Activated naive CD8-positive, alpha-beta T cell treated with anti-CD3 and anti-CD28 coated beads, Interleukin-2, amount 50 U/mL, for 24 hours (primary cell): ENCODE data around the gene METTL17.
"Not testable (repeated sequence)": the region's sequence is repeated elsewhere in the genome, so short reads cannot be mapped to it uniquely, and the experiment has no call there.

Experiments
- ATAC-seq: fragments of 150-1000 bp; cut with Tn5 transposase; one replicate; pipeline ENCODE4 v1.10.0; 2021
- DNase-seq: peaks from one replicate; pipeline ENCODE4 v3.0.0; 2021
- H3K27ac Mint-ChIP-seq: one replicate; pipeline ENCODE4 v1.8.0; 2021; ENCODE audit warnings: mild to moderate bottlenecking, mixed read lengths
- H3K27me3 Mint-ChIP-seq: one replicate; pipeline ENCODE4 v1.8.0; 2021; ENCODE audit warnings: mixed read lengths
- H3K36me3 Mint-ChIP-seq: one replicate; pipeline ENCODE4 v1.8.0; 2021; ENCODE audit warnings: low read depth, mixed read lengths
- H3K4me1 Mint-ChIP-seq: one replicate; pipeline ENCODE4 v1.8.0; 2021; ENCODE audit warnings: mixed read lengths
- H3K4me3 Mint-ChIP-seq: one replicate; pipeline ENCODE4 v1.8.0; 2021; ENCODE audit warnings: mild to moderate bottlenecking, moderate library complexity, mixed read lengths
- H3K9me3 Mint-ChIP-seq: one replicate; pipeline ENCODE4 v1.8.0; 2021; ENCODE audit warnings: mixed read lengths

METTL17 gene

GRCh38 chr14:20980906-20981305, 8.9 kb upstream of the METTL17 start:
- no peaks in the 10 kb centered on the region for H3K9me3 Mint-ChIP-seq

GRCh38 chr14:20982646-20983369, 7.0 kb upstream of the METTL17 start:
- H3K9me3 Mint-ChIP-seq, result no peaks in the 10 kb centered on the region
- no peak overlapping the region for H3K27ac Mint-ChIP-seq
- no peaks in the 10 kb centered on the region for H3K36me3 Mint-ChIP-seq
- DNase-seq (no peak), ATAC-seq (no peak)
- H3K27me3 Mint-ChIP-seq, result peaks cover 12% of the 10 kb centered on the region
- peaks cover 1% of the 10 kb centered on the region for H3K4me1 Mint-ChIP-seq
- H3K4me3 Mint-ChIP-seq, result no peak overlapping the region

More at GRCh38 chr14:20980906-20981305, 8.9 kb upstream of the METTL17 start:
- Mint-ChIP-seq H3K4me3 (no peak overlapping the region), H3K4me1 (peaks cover 1% of the 10 kb centered on the region), H3K36me3 (no peaks in the 10 kb centered on the region), H3K27ac (no peak overlapping the region), H3K27me3 (peaks cover 12% of the 10 kb centered on the region)
- ATAC-seq (no peak), DNase-seq (no peak)

GRCh38 chr14:20985650-20986049, 4.1 kb upstream of the METTL17 start:
- H3K36me3 Mint-ChIP-seq, DNase-seq, H3K4me3 Mint-ChIP-seq, H3K27ac Mint-ChIP-seq, H3K27me3 Mint-ChIP-seq, H3K9me3 Mint-ChIP-seq, ATAC-seq: not testable (repeated sequence)
- H3K4me1 Mint-ChIP-seq, result peaks cover 11% of the 10 kb centered on the region

GRCh38 chr14:20986811-20987210, 3.0 kb upstream of the METTL17 start:
- ATAC-seq, result no peak
- Mint-ChIP-seq H3K27me3 (peaks cover 2% of the 10 kb centered on the region), H3K27ac (no peak overlapping the region), H3K4me1 (peaks cover 19% of the 10 kb centered on the region), H3K36me3 (peaks cover 9% of the 10 kb centered on the region), H3K9me3 (no peaks in the 10 kb centered on the region), H3K4me3 (no peak overlapping the region)
- DNase-seq, result no peak

GRCh38 chr14:20988717-20989470, 886 bp upstream of the METTL17 start:
- no peak for ATAC-seq
- peak overlapping the region; percentile 93 for H3K4me3 Mint-ChIP-seq
- H3K9me3 Mint-ChIP-seq, result no peaks in the 10 kb centered on the region
- H3K27ac Mint-ChIP-seq, result no peak overlapping the region
- no peak for DNase-seq
- H3K4me1 Mint-ChIP-seq, result peaks cover 22% of the 10 kb centered on the region
- H3K36me3 Mint-ChIP-seq, result peaks cover 25% of the 10 kb centered on the region
- no peaks in the 10 kb centered on the region for H3K27me3 Mint-ChIP-seq

GRCh38 chr14:20989471-20989786, 351 bp upstream of the METTL17 start:
- ATAC-seq (no peak), DNase-seq (no peak)
- no peaks in the 10 kb centered on the region for H3K27me3 Mint-ChIP-seq
- H3K27ac Mint-ChIP-seq, result peak overlapping the region; percentile 92
- H3K4me3 Mint-ChIP-seq, result peak overlapping the region; percentile 93
- H3K9me3 Mint-ChIP-seq, result no peaks in the 10 kb centered on the region
- peaks cover 28% of the 10 kb centered on the region for H3K36me3 Mint-ChIP-seq
- peaks cover 22% of the 10 kb centered on the region for H3K4me1 Mint-ChIP-seq

- ATAC-seq, result no peak
- H3K27ac Mint-ChIP-seq, result no peak overlapping the region
- peaks cover 45% of the 10 kb centered on the region for H3K36me3 Mint-ChIP-seq
- H3K4me1 Mint-ChIP-seq, result peaks cover 7% of the 10 kb centered on the region
- H3K4me3 Mint-ChIP-seq, result no peak overlapping the region
- H3K27me3 Mint-ChIP-seq, result no peaks in the 10 kb centered on the region
- DNase-seq, result no peak
- no peaks in the 10 kb centered on the region for H3K9me3 Mint-ChIP-seq
These were observed 6.7 kb downstream of the METTL17 start for GRCh38 chr14:20996521-20996920.

GRCh38 chr14:20997115-20997514, 7.3 kb downstream of the METTL17 start:
- H3K4me3 Mint-ChIP-seq, result no peak overlapping the region
- no peak overlapping the region for H3K27ac Mint-ChIP-seq
- DNase-seq (no peak), ATAC-seq (no peak)
- no peaks in the 10 kb centered on the region for H3K9me3 Mint-ChIP-seq
- H3K36me3 Mint-ChIP-seq, result peaks cover 40% of the 10 kb centered on the region
- peaks cover under 1% of the 10 kb centered on the region for H3K4me1 Mint-ChIP-seq
- H3K27me3 Mint-ChIP-seq, result no peaks in the 10 kb centered on the region

GRCh38 chr14:20997564-20997963, 7.8 kb downstream of the METTL17 start:
- Mint-ChIP-seq H3K9me3 (no peaks in the 10 kb centered on the region), H3K27me3 (no peaks in the 10 kb centered on the region), H3K4me1 (no peaks in the 10 kb centered on the region), H3K27ac (no peak overlapping the region), H3K36me3 (peaks cover 37% of the 10 kb centered on the region), H3K4me3 (no peak overlapping the region)
- DNase-seq, result no peak
- ATAC-seq, result no peak

- no peak overlapping the region for H3K27ac Mint-ChIP-seq
These were observed 8.4 kb downstream of the METTL17 start for GRCh38 chr14:20998139-20998538.

GRCh38 chr14:20998674-20999366, 9.0 kb downstream of the METTL17 start, which contains the start of gene SLC39A2:
Gene SLC39A2, plus strand, starts transcription at chr14:20999293. Its CDS starts 154 bp downstream, at chr14:20999447.
- no peaks in the 10 kb centered on the region for H3K27me3 Mint-ChIP-seq
- H3K36me3 Mint-ChIP-seq, result peaks cover 28% of the 10 kb centered on the region
- H3K4me3 Mint-ChIP-seq, result no peak within 1 kb of the TSS
- H3K4me1 Mint-ChIP-seq, result no peaks in the 10 kb centered on the region
- ATAC-seq (no peak), DNase-seq (no peak)
- no peaks in the 10 kb centered on the region for H3K9me3 Mint-ChIP-seq
- no peak within 1 kb of the TSS for H3K27ac Mint-ChIP-seq

More at GRCh38 chr14:20998139-20998538, 8.4 kb downstream of the METTL17 start:
- Mint-ChIP-seq H3K27me3 (no peaks in the 10 kb centered on the region), H3K9me3 (no peaks in the 10 kb centered on the region), H3K4me3 (no peak overlapping the region), H3K4me1 (no peaks in the 10 kb centered on the region), H3K36me3 (peaks cover 33% of the 10 kb centered on the region)
- DNase-seq (no peak), ATAC-seq (no peak)

GRCh38 chr14:20999591-20999990, 9.8 kb downstream of the METTL17 start:
- no peaks in the 10 kb centered on the region for H3K27me3 Mint-ChIP-seq
- DNase-seq, result no peak
- peaks cover 22% of the 10 kb centered on the region for H3K36me3 Mint-ChIP-seq
- ATAC-seq, result no peak
- no peak overlapping the region for H3K4me3 Mint-ChIP-seq
- no peaks in the 10 kb centered on the region for H3K9me3 Mint-ChIP-seq
- no peaks in the 10 kb centered on the region for H3K4me1 Mint-ChIP-seq
- H3K27ac Mint-ChIP-seq, result no peak overlapping the region

- ATAC-seq, result no peak
- Mint-ChIP-seq H3K4me3 (no peak overlapping the region), H3K27me3 (no peaks in the 10 kb centered on the region), H3K27ac (no peak overlapping the region), H3K36me3 (peaks cover 9% of the 10 kb centered on the region), H3K4me1 (no peaks in the 10 kb centered on the region), H3K9me3 (no peaks in the 10 kb centered on the region)
- DNase-seq, result no peak
These were observed 11.4 kb downstream of the METTL17 start for GRCh38 chr14:21001218-21001617.

GRCh38 chr14:21003788-21004346, 14.1 kb downstream of the METTL17 start:
- Mint-ChIP-seq H3K9me3 (no peaks in the 10 kb centered on the region), H3K4me1 (no peaks in the 10 kb centered on the region), H3K27ac (no peak overlapping the region), H3K36me3 (no peaks in the 10 kb centered on the region), H3K4me3 (no peak overlapping the region), H3K27me3 (no peaks in the 10 kb centered on the region)
- no peak for ATAC-seq
- DNase-seq, result no peak
